Transverse colon (tissue), 4 donors: ENCODE results near the gene PRM1. TPM values are rescaled to one million over a fixed set of nuclear protein-coding genes. Genes with fewer than 3 reads are reported as not detected.
A peak's percentile ranks its signal among the peaks of the same experiment; 100 is the strongest.

Source experiments
- DNase-seq: peaks from one replicate; pipeline ENCODE4 v3.0.0-alpha.2; 2019
- H3K27ac ChIP-seq, 4 donors: fragments of 200-600 bp; sonication (generic); 2 replicates each; pipeline ENCODE4 v1.5.1; 2016 to 2018; ENCODE audit warnings: inconsistent platforms in 4 of 4
- H3K27me3 ChIP-seq: fragments of 200-600 bp; sonication (generic); 2 replicates; pipeline ENCODE4 v1.5.1; 2017; ENCODE audit warnings: inconsistent platforms
- H3K36me3 ChIP-seq, 4 donors: fragments of 200-600 bp; sonication (generic); 2 replicates each; pipeline ENCODE4 v1.5.1; 2017 to 2019; ENCODE audit warnings: inconsistent platforms in 4 of 4
- H3K4me1 ChIP-seq, 4 donors: fragments of 200-600 bp; sonication (generic); 2 replicates each; pipeline ENCODE4 v1.5.1; 2017 to 2020; ENCODE audit warnings: inconsistent platforms in 4 of 4
- H3K4me3 ChIP-seq, 4 donors: fragments of 200-600 bp; sonication (generic); 1 replicate in 1 of 4; 2 replicates in 3 of 4; pipeline versions ENCODE4 v1.5.1 to v1.6.1; 2017 to 2019; ENCODE audit warnings: inconsistent platforms in 4 of 4
- H3K9me3 ChIP-seq, 2 donors: fragments of 200-600 bp; sonication (generic); 2 replicates each; pipeline ENCODE4 v1.5.1; 2017 to 2019; ENCODE audit warnings: inconsistent platforms in 2 of 2
- EP300 ChIP-seq: sonication (generic); formaldehyde crosslinking; IDR thresholded peaks from one replicate; pipeline ENCODE4 v1.6.1; 2017; ENCODE audit warnings: antibody characterized with exemption, low read depth
- POLR2A ChIP-seq: fragments of 450-650 bp; IDR thresholded peaks from one replicate; pipeline ENCODE4 v1.6.1; 2016; ENCODE audit warnings: antibody characterized with exemption, mild to moderate bottlenecking, moderate library complexity
- POLR2AphosphoS5 ChIP-seq, 3 donors: sonication (generic); formaldehyde crosslinking; IDR thresholded peaks; one replicate each; pipeline ENCODE4 v1.6.1; 2016; ENCODE audit warnings: antibody characterized with exemption in 3 of 3
- WGBS, 2 donors: methylation state at CpG; one replicate each; pipeline ENCODE4 v1.1.5; 2018; ENCODE audit warnings: low coverage in 1 of 2; 5-methylcytosine and 5-hydroxymethylcytosine counted together
- in situ Hi-C, 4 donors: fragments of 200-750 bp; cut with MboI; loops; one replicate each; pipeline versions ENCODE4 v1.15.0 to v1.15.1; 2017; ENCODE audit warnings: low sequenced_read_pairs in 3 of 4, low pct_ligation_motif_present in 1 of 4, low pct_unique_long_range_greater_than_20kb in 1 of 4
- intact Hi-C: fragments of 100-400 bp; cut with DNase I; formaldehyde crosslinking; loops from one replicate; pipeline ENCODE4 v1.15.1; 2023; ENCODE audit warnings: low total_unique reads
- total RNA-seq, 4 donors: library from RNA; depleted of rRNA; stranded (reverse); fragments of >200 nt; gene quantifications; one replicate each; pipeline ENCODE4 v1.1.0, GENCODE V29; 2016
- TF ChIP-seq, protein P1 (sequence below), 5 experiments: fragments of 200-600 bp in 3 of 5; fragments of 450-650 bp in 2 of 5; sonication (generic) in 3 of 5; IDR thresholded peaks; 1 replicate in 2 of 5; 2 replicates in 3 of 5; pipeline ENCODE4 v1.5.1; 2016 to 2017; ENCODE audit warnings: antibody characterized with exemption in 5 of 5, inconsistent platforms in 3 of 5, mild to moderate bottlenecking in 2 of 5, moderate library complexity in 1 of 5

Gene PRM1
- total RNA-seq, 4 donors from 2014 or later, result not detected

DNA sequence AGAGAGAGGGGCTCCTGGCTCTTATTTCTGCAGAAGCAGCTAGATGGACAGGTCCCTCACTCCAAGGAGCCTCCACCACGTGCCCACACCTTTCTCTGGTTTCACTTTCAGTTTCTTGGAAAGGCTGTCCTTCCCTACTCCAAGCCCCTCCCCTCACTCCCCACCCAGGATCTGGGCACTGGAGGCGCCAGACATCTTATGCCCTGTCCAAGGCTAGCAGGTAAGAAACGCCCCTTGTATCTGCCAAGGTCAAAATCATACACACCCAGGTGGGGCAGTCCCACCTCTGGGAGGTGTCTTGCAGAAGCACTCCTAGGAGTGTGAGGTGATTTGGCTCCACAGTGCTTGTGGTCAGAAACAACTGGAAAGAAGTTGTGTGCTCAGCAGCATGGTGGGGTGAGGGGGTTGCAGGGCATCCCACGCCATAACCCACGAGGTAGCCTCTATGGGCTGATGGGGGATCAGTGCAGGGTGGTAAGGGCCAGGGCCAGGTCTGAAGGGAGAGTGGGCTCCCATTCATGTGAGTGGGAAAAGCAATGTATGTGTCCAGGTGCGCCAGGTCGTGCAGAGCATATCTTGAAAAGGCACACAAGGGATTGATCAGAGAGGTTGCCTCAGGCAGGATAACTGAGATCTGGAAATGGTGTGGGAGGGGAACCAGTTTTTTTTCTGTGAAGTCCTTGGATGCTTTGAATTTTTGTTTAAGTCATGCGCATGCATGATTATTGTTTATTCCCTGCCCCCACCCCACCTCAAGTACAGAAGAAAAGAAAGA, 31.8 kb upstream of the PRM1 start:
- TF ChIP-seq POLR2A (no peak), EP300 (no peak)
- no peak overlapping the region for H3K4me3 ChIP-seq
- H3K9me3 ChIP-seq, result no peaks in the 10 kb centered on the region
- in situ Hi-C loops, result no loop called here
- 71 to 95% methylated on average over 5 to 8 of the region's 8 CpGs for WGBS, 2 donors
- peak; percentile 64 for DNase-seq
- peaks cover 0 to 13% (median 10%) of the 10 kb centered on the region in 4 donors for H3K4me1 ChIP-seq
- intact Hi-C loops, result no loop called here
- H3K27ac ChIP-seq, result no peak overlapping the region
- H3K27me3 ChIP-seq, result no peaks in the 10 kb centered on the region
- no peaks in the 10 kb centered on the region for H3K36me3 ChIP-seq

GRCh38 chr16:11310997-11311561, 29.9 kb upstream of the PRM1 start:
- Histone ChIP-seq H3K9me3 (no peaks in the 10 kb centered on the region), H3K4me3 (no peak overlapping the region), H3K27ac (peak overlapping the region in 2 of 4 donors; percentile 20 to 52), H3K4me1 (peaks cover 0 to 13% (median 10%) of the 10 kb centered on the region in 4 donors), H3K27me3 (no peaks in the 10 kb centered on the region), H3K36me3 (no peaks in the 10 kb centered on the region)
- no peak for DNase-seq
- intact Hi-C loops, result no loop called here
- WGBS, 2 donors, result 58 to 80% methylated on average over 1 to 10 of the region's 10 CpGs
- in situ Hi-C loops, result no loop called here
- TF ChIP-seq POLR2A (no peak), EP300 (no peak)
- TF ChIP-seq, protein P1, sequence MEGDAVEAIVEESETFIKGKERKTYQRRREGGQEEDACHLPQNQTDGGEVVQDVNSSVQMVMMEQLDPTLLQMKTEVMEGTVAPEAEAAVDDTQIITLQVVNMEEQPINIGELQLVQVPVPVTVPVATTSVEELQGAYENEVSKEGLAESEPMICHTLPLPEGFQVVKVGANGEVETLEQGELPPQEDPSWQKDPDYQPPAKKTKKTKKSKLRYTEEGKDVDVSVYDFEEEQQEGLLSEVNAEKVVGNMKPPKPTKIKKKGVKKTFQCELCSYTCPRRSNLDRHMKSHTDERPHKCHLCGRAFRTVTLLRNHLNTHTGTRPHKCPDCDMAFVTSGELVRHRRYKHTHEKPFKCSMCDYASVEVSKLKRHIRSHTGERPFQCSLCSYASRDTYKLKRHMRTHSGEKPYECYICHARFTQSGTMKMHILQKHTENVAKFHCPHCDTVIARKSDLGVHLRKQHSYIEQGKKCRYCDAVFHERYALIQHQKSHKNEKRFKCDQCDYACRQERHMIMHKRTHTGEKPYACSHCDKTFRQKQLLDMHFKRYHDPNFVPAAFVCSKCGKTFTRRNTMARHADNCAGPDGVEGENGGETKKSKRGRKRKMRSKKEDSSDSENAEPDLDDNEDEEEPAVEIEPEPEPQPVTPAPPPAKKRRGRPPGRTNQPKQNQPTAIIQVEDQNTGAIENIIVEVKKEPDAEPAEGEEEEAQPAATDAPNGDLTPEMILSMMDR (IDR thresholded peaks at IDR 0.05), result no peak

DNA sequence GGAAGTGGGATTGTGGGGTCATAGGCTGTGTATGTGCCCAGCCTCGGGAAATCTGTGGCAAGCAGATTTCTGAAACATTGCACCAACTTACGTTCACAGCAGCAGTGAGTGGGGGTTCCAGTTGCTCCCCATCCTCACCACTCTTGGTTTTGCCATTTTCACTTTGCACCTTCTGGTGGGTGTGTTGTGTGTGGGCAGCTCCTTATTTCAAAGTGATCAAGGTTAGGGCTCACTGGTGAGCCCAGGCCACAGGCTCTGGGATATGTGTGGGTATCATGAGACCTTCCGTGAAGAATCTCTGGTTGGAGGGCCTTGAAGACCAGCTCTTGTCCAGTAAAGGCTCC, 29.5 kb upstream of the PRM1 start:
- no peaks in the 10 kb centered on the region for H3K27me3 ChIP-seq
- 91% methylated on average over 3 of the region's 3 CpGs; no CpG with 5 or more reads in 1 of the 2 donors for WGBS, 2 donors
- no peak for DNase-seq
- no peaks in the 10 kb centered on the region for H3K9me3 ChIP-seq
- TF ChIP-seq, protein P1 (IDR thresholded peaks at IDR 0.05), result no peak
- no peak overlapping the region for H3K4me3 ChIP-seq
- in situ Hi-C loops (no loop called here), intact Hi-C loops (no loop called here)
- peaks cover 0 to 13% (median 10%) of the 10 kb centered on the region in 4 donors for H3K4me1 ChIP-seq
- H3K27ac ChIP-seq, result peak overlapping the region in 2 of 4 donors; percentile 20 to 52
- no peaks in the 10 kb centered on the region for H3K36me3 ChIP-seq

GRCh38 chr16:11309895-11310633, 28.9 kb upstream of the PRM1 start:
- H3K4me3 ChIP-seq, result no peak overlapping the region
- H3K9me3 ChIP-seq, result no peaks in the 10 kb centered on the region
- peaks cover 0 to 13% (median 10%) of the 10 kb centered on the region in 4 donors for H3K4me1 ChIP-seq
- in situ Hi-C loops, result no loop called here
- no peak for DNase-seq
- 42 to 65% methylated on average over 2 to 9 of the region's 9 CpGs for WGBS, 2 donors
- TF ChIP-seq POLR2AphosphoS5 (IDR thresholded peaks at IDR 0.05) (no peak), POLR2A (no peak), EP300 (no peak)
- TF ChIP-seq, protein P1 (IDR thresholded peaks at IDR 0.05), result no peak
- H3K27ac ChIP-seq, result peak overlapping the region in 1 of 4 donors; percentile 52
- H3K27me3 ChIP-seq, result no peaks in the 10 kb centered on the region
- H3K36me3 ChIP-seq, result no peaks in the 10 kb centered on the region
- intact Hi-C loops, result no loop called here
